Activated B cell treated with CpG ODN at 0.5 μM for 24 hours (primary cell): ENCODE data around the gene ATP11C. TPM values are rescaled to one million over a fixed set of nuclear protein-coding genes. Genes with fewer than 3 reads are reported as not detected.
A peak's percentile ranks its signal among the peaks of the same experiment; 100 is the strongest.
"Not testable (repeated sequence)": the region's sequence is repeated elsewhere in the genome, so short reads cannot be mapped to it uniquely, and the experiment has no call there.

Experiments
- ATAC-seq: fragments of 200-7000 bp; cut with Tn5 transposase; one replicate; pipeline ENCODE4 v1.10.0; 2021; ENCODE audit warnings: low read depth, mild to moderate bottlenecking, moderate library complexity
- CTCF ChIA-PET: fragments of 350-600 bp; sonication (Branson Sonifier 250); formaldehyde crosslinking; loops from one replicate; lab custom pipeline; 2021; ENCODE audit warnings: antibody characterized with exemption; lab: Charles Lee
- POLR2A ChIA-PET: fragments of 350-600 bp; sonication (Branson Sonifier 250); formaldehyde crosslinking; loops from one replicate; lab custom pipeline; 2021; ENCODE audit warnings: antibody characterized with exemption; lab: Charles Lee
- DNase-seq: peaks from one replicate; pipeline ENCODE4 v3.0.0; 2022
- H3K27ac Mint-ChIP-seq: one replicate; pipeline ENCODE4 v1.8.0; 2020; ENCODE audit warnings: mixed read lengths
- H3K27me3 Mint-ChIP-seq: one replicate; pipeline ENCODE4 v1.8.0; 2021; ENCODE audit warnings: mixed read lengths
- H3K36me3 Mint-ChIP-seq: one replicate; pipeline ENCODE4 v1.8.0; 2021; ENCODE audit warnings: low read depth, mixed read lengths
- H3K4me1 Mint-ChIP-seq: one replicate; pipeline ENCODE4 v1.8.0; 2021; ENCODE audit warnings: mixed read lengths
- H3K4me3 Mint-ChIP-seq: one replicate; pipeline ENCODE4 v1.8.0; 2020; ENCODE audit warnings: mild to moderate bottlenecking, mixed read lengths
- H3K9me3 Mint-ChIP-seq: one replicate; pipeline ENCODE4 v1.8.0; 2020; ENCODE audit warnings: mixed read lengths
- intact Hi-C: fragments of 100-400 bp; cut with micrococcal nuclease; formaldehyde crosslinking; loops from one replicate; pipeline ENCODE4 v1.15.1; 2024
- total RNA-seq: library from RNA; stranded (reverse); gene quantifications from 2 replicates; pipeline ENCODE4 v1.2.3, GENCODE V29; 2022
- TF ChIP-seq, protein P1 (sequence below): fragments of 200-600 bp; IDR thresholded peaks from one replicate; pipeline ENCODE4 v1.8.0; 2022; ENCODE audit warnings: antibody characterized with exemption, mild to moderate bottlenecking

Gene ATP11C
- total RNA-seq, 1 donor from 2014 or later: 19.7 TPM

DNA sequence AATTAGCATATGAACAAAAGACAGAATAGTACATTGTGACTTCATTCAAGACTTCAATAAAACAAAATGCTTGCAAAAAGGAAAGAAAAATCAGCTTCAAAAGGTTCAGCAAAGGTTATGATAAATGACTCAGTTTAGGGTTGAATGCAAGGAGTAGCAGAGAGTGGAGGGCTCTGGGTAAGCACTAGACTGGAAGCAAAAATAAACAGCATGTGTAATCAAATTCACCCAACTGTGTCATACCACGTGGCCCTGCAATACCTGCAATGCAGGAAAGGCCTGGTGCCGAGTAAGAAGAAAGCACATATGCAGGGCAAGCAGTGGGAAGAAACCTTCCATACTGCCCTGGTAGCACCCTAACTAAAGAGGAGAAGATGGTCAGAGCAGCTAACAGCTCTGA lies 88.7 kb downstream of the ATP11C start:
- no peaks in the 10 kb centered on the region for H3K9me3 Mint-ChIP-seq
- peaks cover 5% of the 10 kb centered on the region for H3K36me3 Mint-ChIP-seq
- intact Hi-C loops: no loop called here

DNA sequence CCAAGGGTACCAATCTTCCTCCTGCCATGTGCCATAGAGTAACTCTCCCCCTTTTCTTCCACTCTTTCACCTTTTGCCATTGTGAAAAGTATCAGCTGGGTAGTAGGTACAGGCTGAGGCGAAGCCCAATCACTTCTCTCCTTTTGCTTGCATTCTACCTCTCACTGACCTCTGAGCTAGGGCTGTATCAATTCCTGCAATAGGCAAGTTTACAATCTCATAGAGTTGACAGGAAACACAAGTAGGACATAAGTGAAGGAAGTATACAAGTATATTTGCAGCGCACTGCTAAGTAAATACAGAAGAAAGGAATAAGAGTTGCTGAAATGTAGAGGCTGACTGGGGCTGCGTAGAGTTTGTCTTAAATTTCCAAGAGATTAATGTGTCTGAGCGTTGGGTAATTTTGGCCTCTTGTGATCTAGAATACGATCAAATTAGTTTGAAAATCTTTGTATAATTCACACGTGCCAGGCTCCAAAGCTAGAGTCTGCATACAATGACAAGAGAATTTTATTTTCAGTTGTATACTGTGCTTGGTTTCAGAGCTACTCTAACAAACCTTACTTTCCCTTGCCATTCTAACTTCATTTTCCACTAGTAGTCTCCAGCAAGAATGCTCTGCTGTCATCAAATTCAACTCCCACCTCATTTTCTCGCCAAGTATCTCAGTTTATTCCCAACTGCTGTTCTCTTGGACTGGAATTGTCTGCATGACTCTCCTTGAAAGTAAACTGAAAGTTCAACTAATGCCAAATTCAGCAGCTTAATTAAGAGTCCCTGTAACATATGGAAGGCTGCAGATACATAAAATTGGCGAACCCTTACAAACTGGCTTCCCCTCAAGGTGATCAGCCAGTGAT lies 90.3 kb downstream of the ATP11C start:
- DNase-seq: no peak
- H3K9me3 Mint-ChIP-seq: no peaks in the 10 kb centered on the region
- H3K4me1 Mint-ChIP-seq: peaks cover 29% of the 10 kb centered on the region
- TF ChIP-seq, protein P1, sequence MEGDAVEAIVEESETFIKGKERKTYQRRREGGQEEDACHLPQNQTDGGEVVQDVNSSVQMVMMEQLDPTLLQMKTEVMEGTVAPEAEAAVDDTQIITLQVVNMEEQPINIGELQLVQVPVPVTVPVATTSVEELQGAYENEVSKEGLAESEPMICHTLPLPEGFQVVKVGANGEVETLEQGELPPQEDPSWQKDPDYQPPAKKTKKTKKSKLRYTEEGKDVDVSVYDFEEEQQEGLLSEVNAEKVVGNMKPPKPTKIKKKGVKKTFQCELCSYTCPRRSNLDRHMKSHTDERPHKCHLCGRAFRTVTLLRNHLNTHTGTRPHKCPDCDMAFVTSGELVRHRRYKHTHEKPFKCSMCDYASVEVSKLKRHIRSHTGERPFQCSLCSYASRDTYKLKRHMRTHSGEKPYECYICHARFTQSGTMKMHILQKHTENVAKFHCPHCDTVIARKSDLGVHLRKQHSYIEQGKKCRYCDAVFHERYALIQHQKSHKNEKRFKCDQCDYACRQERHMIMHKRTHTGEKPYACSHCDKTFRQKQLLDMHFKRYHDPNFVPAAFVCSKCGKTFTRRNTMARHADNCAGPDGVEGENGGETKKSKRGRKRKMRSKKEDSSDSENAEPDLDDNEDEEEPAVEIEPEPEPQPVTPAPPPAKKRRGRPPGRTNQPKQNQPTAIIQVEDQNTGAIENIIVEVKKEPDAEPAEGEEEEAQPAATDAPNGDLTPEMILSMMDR: no peak
- no peak overlapping the region for H3K4me3 Mint-ChIP-seq
- POLR2A ChIA-PET: no interaction called here
- H3K36me3 Mint-ChIP-seq: peaks cover 5% of the 10 kb centered on the region
- CTCF ChIA-PET: no interaction called here
- intact Hi-C loops: no loop called here
- ATAC-seq: no peak
- no peak overlapping the region for H3K27ac Mint-ChIP-seq
- H3K27me3 Mint-ChIP-seq: no peaks in the 10 kb centered on the region

More for the DNA sequence above, 88.7 kb downstream of the ATP11C start:
- peaks cover 22% of the 10 kb centered on the region for H3K4me1 Mint-ChIP-seq
- no peak overlapping the region for H3K27ac Mint-ChIP-seq
- CTCF ChIA-PET: no interaction called here
- no peaks in the 10 kb centered on the region for H3K27me3 Mint-ChIP-seq
- ATAC-seq (peak; percentile 45), DNase-seq (no peak)
- TF ChIP-seq, protein P1: no peak
- no peak overlapping the region for H3K4me3 Mint-ChIP-seq
- POLR2A ChIA-PET: no interaction called here

DNA sequence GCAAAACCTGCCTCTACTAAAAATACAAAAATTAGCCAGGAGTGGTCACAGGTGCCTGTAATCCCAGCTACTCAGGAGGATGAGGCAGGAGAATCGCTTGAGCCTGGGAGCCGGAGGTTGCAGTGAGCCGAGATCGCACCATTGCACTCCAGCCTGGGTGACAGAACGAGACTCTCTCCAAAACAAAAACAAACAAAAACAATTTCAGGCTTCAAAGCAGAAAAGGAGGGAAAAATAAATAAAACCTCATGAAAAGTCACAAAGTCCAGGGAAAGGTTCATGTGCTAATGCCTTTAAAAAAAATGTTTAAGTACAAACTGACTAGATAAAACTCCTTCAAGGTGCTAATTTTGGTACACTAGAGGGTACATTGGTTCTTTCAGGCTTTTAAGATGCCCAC lies 96.5 kb downstream of the ATP11C start:
- CTCF ChIA-PET, H3K4me3 Mint-ChIP-seq, H3K27me3 Mint-ChIP-seq, DNase-seq, POLR2A ChIA-PET, intact Hi-C loops, ATAC-seq, H3K9me3 Mint-ChIP-seq, H3K36me3 Mint-ChIP-seq, H3K27ac Mint-ChIP-seq: not testable (repeated sequence)
- peaks cover 22% of the 10 kb centered on the region for H3K4me1 Mint-ChIP-seq

DNA sequence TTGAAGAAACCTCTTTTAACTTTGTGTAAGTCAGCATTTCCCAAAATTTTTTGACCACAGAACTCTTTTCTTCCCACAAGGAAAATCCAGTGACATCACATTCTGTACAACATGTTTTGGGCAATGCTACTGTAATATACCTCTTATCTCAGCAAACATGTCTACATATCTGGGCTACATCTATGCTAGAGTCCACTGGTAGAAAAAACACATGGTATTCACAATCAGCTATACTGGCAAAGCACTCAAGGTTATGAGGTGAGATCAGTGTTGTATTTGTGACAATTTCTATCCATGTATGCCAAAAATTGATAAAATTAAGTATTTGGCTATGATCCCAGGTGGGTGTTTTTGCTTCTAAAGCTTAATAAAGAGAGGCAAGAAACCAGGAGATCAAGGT lies 98.0 kb downstream of the ATP11C start:
- Mint-ChIP-seq H3K27ac (no peak overlapping the region), H3K4me3 (no peak overlapping the region), H3K27me3 (no peaks in the 10 kb centered on the region), H3K4me1 (peaks cover 25% of the 10 kb centered on the region), H3K9me3 (no peaks in the 10 kb centered on the region), H3K36me3 (no peaks in the 10 kb centered on the region)
- ATAC-seq (no peak), DNase-seq (no peak)
- intact Hi-C loops: no loop called here
- CTCF ChIA-PET: no interaction called here
- POLR2A ChIA-PET: no interaction called here
- TF ChIP-seq, protein P1: no peak

DNA sequence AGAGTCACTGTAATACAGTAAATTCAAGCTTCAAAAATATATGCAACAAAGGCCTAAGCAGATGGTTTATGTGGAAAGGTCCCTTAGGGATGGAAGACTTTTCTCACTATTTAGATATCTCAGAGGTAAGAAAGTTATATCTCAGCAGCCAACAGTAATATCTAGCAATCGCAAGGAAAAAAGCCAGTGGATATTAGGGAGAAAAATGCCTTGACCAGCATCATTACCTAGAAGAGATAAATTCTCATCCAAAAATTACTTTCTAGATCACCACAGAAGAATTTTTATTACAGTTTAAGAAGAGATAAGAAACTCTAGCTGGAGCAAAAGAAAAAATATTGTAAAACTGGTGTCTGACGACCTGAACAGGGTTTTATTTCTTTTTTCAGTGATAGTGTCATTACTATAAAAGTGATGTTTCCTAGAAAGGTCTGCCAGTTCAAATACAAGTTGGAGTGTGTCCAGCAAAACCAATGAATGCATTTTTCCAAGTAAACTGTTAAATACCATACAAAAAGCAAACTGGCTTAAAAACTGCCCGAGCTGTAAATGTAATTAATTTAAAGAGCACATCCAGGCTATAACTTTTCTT lies 100.0 kb downstream of the ATP11C start:
- H3K4me1 Mint-ChIP-seq: peaks cover 22% of the 10 kb centered on the region
- TF ChIP-seq, protein P1: no peak
- H3K27me3 Mint-ChIP-seq: no peaks in the 10 kb centered on the region
- H3K36me3 Mint-ChIP-seq: no peaks in the 10 kb centered on the region
- ChIA-PET CTCF (no interaction called here), POLR2A (no interaction called here)
- ATAC-seq (no peak), DNase-seq (no peak)
- H3K4me3 Mint-ChIP-seq: no peak overlapping the region
- no peak overlapping the region for H3K27ac Mint-ChIP-seq
- intact Hi-C loops: no loop called here
- no peaks in the 10 kb centered on the region for H3K9me3 Mint-ChIP-seq
